Fibroblast of lung (primary cell): ENCODE results near the gene PCDHGB5. TPM values are rescaled to one million over a fixed set of nuclear protein-coding genes. Genes with fewer than 3 reads are reported as not detected.

ENCODE experiments used
- DNase-seq, 2 donors: peaks; one replicate each; pipeline versions ENCODE4 v3.0.0 to v3.0.0-alpha.2; 2010; ENCODE audit warnings: low read depth in 2 of 2
- H2AFZ ChIP-seq: 2 replicates; pipeline ENCODE4 v1.5.1; 2012; ENCODE audit warnings: low read length, control low read depth, inconsistent platforms
- H3K27ac ChIP-seq: 2 replicates; pipeline ENCODE4 v1.5.1; 2011; ENCODE audit warnings: low read length, control low read depth; ENCODE audit not compliant: insufficient read depth
- H3K27me3 ChIP-seq: 2 replicates; pipeline ENCODE4 v1.5.1; 2011; ENCODE audit warnings: mild to moderate bottlenecking, low read length; ENCODE audit not compliant: control insufficient read depth, insufficient read depth
- H3K36me3 ChIP-seq: 2 replicates; pipeline ENCODE4 v1.5.1; 2011; ENCODE audit warnings: low read length; ENCODE audit not compliant: control insufficient read depth, insufficient read depth
- H3K4me1 ChIP-seq: 2 replicates; pipeline ENCODE4 v1.5.1; 2011; ENCODE audit warnings: low read length; ENCODE audit not compliant: control insufficient read depth, insufficient read depth; ENCODE audit errors: extremely low read depth
- H3K4me2 ChIP-seq: 2 replicates; pipeline ENCODE4 v1.5.1; 2011; ENCODE audit warnings: low read length, control low read depth; ENCODE audit not compliant: insufficient read depth; ENCODE audit errors: extremely low read depth
- H3K4me3 ChIP-seq, 4 experiments: fragments of 200-600 bp in 1 of 4; sonication (generic) in 1 of 4; replicated peaks in 1 of 4; 2 replicates each; pipeline ENCODE4 v1.5.1; 2011 to 2016; ENCODE audit warnings: low read length in 4 of 4, low read depth in 3 of 4, mild to moderate bottlenecking in 3 of 4, control low read depth in 2 of 4, inconsistent platforms in 1 of 4, mixed read lengths in 1 of 4; ENCODE audit not compliant: insufficient read depth in 1 of 4; ENCODE audit errors: control extremely low read depth in 1 of 4
- H3K79me2 ChIP-seq: 2 replicates; pipeline ENCODE4 v1.5.1; 2012; ENCODE audit warnings: mild to moderate bottlenecking, low read length, inconsistent platforms; ENCODE audit not compliant: control insufficient read depth, insufficient read depth
- H3K9ac ChIP-seq: 2 replicates; pipeline ENCODE4 v1.5.1; 2011; ENCODE audit warnings: mild to moderate bottlenecking, low read length, control low read depth; ENCODE audit not compliant: insufficient read depth
- H3K9me3 ChIP-seq: 2 replicates; pipeline ENCODE4 v1.5.1; 2012; ENCODE audit warnings: low read depth, low read length; ENCODE audit not compliant: control insufficient read depth, insufficient read depth
- H4K20me1 ChIP-seq: 2 replicates; pipeline ENCODE4 v1.5.1; 2011; ENCODE audit warnings: low read length; ENCODE audit not compliant: control insufficient read depth, insufficient read depth; ENCODE audit errors: extremely low read depth
- EZH2 ChIP-seq: IDR thresholded peaks from 2 replicates; pipeline ENCODE4 v1.5.1; 2012; ENCODE audit warnings: low read length, control low read depth, mild to moderate bottlenecking; ENCODE audit errors: missing control alignments
- polyA plus RNA-seq, 2 donors: library from polyadenylated mRNA; depleted of rRNA in 1 of 2; stranded (reverse) in 1 of 2; unstranded in 1 of 2; fragments of >200 nt; gene quantifications; 2 replicates each; pipeline ENCODE4 v1.2.1, GENCODE V29; 2011 to 2012; ENCODE audit warnings: missing spikeins in 1 of 2
- total RNA-seq: library from RNA; depleted of rRNA; stranded (reverse); fragments of >200 nt; gene quantifications from 2 replicates; pipeline ENCODE4 v1.2.1, GENCODE V29; 2014
- TF ChIP-seq, protein P1 (sequence below), 2 donors: IDR thresholded peaks in 1 of 2; conservative IDR thresholded peaks in 1 of 2; 1 replicate in 1 of 2; 2 replicates in 1 of 2; pipeline ENCODE4 v1.5.1; 2011 to 2012; ENCODE audit warnings: low read length in 2 of 2, control low read depth in 1 of 2, inconsistent platforms in 1 of 2, low read depth in 1 of 2, mild to moderate bottlenecking in 1 of 2

PCDHGB5 gene
- total and polyA plus RNA-seq, 2 donors (not counting 1 experiment from before 2014, with no cell fraction given) = 19.6 to 21.5 TPM

DNA sequence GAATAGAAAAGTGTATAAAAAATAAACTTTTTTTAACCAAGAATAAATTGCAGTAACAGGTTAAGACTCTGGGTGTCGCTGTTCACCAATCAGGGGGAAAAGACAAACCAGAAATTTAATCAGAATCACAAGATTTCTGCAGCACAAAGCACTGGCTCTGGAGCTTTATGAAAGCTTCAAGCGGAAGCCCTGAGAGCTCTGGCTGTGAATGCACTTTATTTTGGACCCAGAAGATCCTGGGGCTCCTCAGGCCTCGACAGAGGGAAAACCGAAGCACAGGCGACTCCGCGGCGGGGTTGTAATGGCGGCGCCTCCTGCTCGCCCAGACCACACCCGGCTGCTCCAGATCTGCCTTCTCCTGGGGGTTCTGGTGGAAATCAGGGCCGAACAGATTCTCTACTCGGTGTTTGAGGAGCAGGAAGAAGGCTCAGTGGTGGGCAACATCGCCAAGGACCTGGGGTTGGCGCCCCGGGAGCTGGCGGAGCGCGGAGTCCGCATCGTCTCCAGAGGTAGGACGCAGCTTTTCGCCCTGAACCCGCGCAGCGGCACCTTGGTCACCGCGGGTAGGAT is 42.8 kb upstream of the PCDHGB5 start, which contains the start of gene PCDHGA4:
Gene PCDHGA4 (plus strand): TSS at position 122 of the 570 bp plus-strand sequence. CDS start 87 bp downstream, at position 209.
- peak in 1 of 2 donors; percentile 37 for DNase-seq
- H3K4me2 ChIP-seq = peak within 1 kb of the TSS; percentile 25
- H3K27ac ChIP-seq = no peak within 1 kb of the TSS
- no peaks in the 10 kb centered on the region for H3K36me3 ChIP-seq
- H4K20me1 ChIP-seq = no peaks in the 10 kb centered on the region
- peak within 1 kb of the TSS; percentile 23 to 51 (median 42) for H3K4me3 ChIP-seq
- no peaks in the 10 kb centered on the region for H3K4me1 ChIP-seq
- TF ChIP-seq EZH2 = no peak
- TF ChIP-seq, protein P1, sequence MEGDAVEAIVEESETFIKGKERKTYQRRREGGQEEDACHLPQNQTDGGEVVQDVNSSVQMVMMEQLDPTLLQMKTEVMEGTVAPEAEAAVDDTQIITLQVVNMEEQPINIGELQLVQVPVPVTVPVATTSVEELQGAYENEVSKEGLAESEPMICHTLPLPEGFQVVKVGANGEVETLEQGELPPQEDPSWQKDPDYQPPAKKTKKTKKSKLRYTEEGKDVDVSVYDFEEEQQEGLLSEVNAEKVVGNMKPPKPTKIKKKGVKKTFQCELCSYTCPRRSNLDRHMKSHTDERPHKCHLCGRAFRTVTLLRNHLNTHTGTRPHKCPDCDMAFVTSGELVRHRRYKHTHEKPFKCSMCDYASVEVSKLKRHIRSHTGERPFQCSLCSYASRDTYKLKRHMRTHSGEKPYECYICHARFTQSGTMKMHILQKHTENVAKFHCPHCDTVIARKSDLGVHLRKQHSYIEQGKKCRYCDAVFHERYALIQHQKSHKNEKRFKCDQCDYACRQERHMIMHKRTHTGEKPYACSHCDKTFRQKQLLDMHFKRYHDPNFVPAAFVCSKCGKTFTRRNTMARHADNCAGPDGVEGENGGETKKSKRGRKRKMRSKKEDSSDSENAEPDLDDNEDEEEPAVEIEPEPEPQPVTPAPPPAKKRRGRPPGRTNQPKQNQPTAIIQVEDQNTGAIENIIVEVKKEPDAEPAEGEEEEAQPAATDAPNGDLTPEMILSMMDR (conservative IDR thresholded peaks at IDR 0.05 in 1 of 2, IDR thresholded peaks at IDR 0.05 in 1 of 2; ENCODE audit: low read depth in 1 of 2, low read length in 2 of 2) = peak; percentile 36 to 50
- H3K79me2 ChIP-seq = no peaks in the 10 kb centered on the region
- no peak within 1 kb of the TSS for H3K9ac ChIP-seq
- no peak within 1 kb of the TSS for H2AFZ ChIP-seq
- peaks cover 10% of the 10 kb centered on the region for H3K27me3 ChIP-seq
- H3K9me3 ChIP-seq = no peaks in the 10 kb centered on the region

DNA sequence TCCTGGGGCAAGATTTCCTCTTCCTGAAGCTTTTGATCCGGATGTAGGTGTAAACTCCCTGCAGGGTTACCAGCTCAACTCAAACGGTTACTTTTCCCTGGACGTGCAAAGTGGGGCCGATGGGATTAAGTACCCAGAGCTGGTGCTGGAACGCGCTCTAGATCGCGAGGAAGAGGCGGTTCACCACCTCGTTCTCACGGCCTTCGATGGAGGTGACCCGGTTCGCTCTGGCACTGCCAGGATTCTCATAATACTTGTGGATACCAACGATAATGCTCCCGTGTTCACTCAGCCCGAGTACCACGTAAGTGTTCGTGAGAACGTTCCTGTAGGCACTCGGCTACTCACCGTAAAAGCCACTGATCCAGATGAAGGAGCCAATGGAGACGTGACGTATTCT is 42.1 kb upstream of the PCDHGB5 start:
- Histone ChIP-seq H3K27ac (no peak overlapping the region), H3K9me3 (no peaks in the 10 kb centered on the region), H2AFZ (no peak overlapping the region), H4K20me1 (no peaks in the 10 kb centered on the region), H3K4me3 (peak overlapping the region in 2 of 4 experiments; percentile 49 to 51), H3K4me2 (no peak overlapping the region), H3K9ac (no peak overlapping the region), H3K27me3 (peaks cover 13% of the 10 kb centered on the region), H3K79me2 (no peaks in the 10 kb centered on the region), H3K4me1 (no peaks in the 10 kb centered on the region), H3K36me3 (no peaks in the 10 kb centered on the region)
- DNase-seq = no peak
- no peak for TF ChIP-seq EZH2
- TF ChIP-seq, protein P1 (conservative IDR thresholded peaks at IDR 0.05 in 1 of 2, IDR thresholded peaks at IDR 0.05 in 1 of 2; ENCODE audit: low read depth in 1 of 2, low read length in 2 of 2) = no peak

DNA sequence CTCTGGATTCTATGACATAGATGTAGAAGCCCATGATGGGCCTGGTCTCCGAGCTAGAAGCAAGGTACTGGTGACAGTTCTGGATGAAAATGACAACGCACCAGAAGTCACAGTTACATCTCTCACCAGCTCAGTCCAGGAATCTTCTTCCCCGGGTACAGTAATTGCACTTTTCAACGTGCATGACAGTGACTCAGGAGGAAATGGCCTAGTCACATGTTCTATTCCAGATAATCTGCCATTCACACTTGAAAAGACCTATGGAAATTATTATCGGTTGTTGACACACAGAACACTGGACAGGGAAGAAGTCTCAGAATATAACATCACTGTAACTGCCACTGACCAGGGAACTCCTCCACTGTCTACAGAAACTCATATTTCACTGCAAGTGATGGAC is 41.6 kb upstream of the PCDHGB5 start:
- H3K4me1 ChIP-seq = no peaks in the 10 kb centered on the region
- no peak overlapping the region for H3K27ac ChIP-seq
- no peak overlapping the region for H3K4me3 ChIP-seq
- no peak for DNase-seq
- no peak overlapping the region for H3K9ac ChIP-seq
- H3K79me2 ChIP-seq = no peaks in the 10 kb centered on the region
- TF ChIP-seq, protein P1 (conservative IDR thresholded peaks at IDR 0.05 in 1 of 2, IDR thresholded peaks at IDR 0.05 in 1 of 2; ENCODE audit: low read depth in 1 of 2, low read length in 2 of 2) = no peak
- no peak for TF ChIP-seq EZH2
- H3K9me3 ChIP-seq = no peaks in the 10 kb centered on the region
- H4K20me1 ChIP-seq = no peaks in the 10 kb centered on the region
- peaks cover 9% of the 10 kb centered on the region for H3K27me3 ChIP-seq
- H3K4me2 ChIP-seq = no peak overlapping the region
- no peak overlapping the region for H2AFZ ChIP-seq
- no peaks in the 10 kb centered on the region for H3K36me3 ChIP-seq
